CD4-positive, alpha-beta T cell treated with Interleukin-2 at 100 ng/mL for 4 hours (primary cell): Measurements from ENCODE around the gene DISP3.

Experiments used
- DNase-seq: peaks from one replicate; pipeline ENCODE4 v3.0.0-alpha.2; 2020; ENCODE audit warnings: low spot score

Gene DISP3

DNA sequence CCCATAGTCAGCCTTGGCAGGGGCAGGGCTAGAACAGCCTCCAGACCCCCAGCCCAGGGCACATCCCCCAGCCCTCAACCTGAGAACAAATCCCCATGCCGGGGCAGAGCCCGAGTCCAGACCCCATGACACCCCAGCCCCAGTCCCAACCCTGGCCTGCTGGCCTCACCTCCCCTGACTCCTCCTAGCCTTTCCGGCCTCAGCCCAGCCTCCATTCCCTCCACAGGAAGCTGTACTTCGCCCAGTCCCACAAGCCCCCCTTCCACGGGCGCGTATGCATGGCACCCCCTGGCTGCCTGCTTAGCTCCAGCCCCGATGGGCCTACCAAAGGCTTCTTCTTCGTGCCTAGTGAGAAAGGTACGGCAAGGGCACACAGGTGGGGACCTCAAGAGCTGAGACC, 50.4 kb downstream of the DISP3 start:
- DNase-seq = no peak

DNA sequence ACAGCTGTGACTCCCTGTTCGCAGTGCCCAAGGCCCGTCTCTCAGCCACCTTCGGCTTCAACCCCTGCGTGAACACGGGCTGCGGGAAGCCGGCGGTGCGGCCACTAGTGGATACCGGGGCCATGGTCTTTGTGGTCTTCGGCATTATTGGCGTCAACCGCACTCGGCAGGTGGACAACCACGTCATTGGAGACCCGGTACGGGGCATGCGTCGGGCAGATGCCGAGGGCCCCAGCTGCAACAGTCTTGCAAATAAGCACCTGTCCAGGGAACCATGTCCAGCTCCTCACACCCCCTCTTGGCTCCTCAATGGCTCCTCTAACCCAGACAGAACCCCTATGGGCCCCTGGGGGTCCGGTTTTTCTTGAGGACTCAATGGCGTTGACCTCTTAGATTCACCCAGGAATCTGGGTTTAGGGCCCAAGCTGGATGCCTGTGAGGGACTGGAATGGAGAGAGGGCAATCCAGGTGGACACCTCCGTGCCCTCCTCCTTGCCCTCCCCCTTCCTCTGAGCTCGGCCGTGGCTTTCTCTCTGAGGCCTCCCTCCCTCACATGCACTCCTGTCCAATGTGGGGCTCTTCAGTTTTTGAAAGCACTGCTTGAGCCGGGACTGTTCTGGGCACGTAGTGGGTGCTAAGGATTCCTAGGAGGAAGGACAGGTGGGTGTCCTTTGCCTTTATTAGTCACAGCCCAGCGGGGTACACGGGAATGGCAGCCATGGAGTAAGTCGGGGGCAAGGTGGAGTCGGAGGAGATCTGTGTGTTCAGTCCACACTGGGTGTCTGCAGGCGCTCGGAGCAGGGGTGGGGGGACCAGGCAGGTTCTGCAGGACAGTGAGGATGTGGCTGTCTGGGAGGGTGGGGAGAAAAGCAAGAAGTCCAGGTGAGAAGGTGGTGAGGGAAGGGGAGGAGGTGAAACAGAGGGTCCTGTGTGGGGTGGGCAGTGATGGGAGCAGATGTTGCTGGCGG, 51.1 kb downstream of the DISP3 start:
- no peak for DNase-seq

DNA sequence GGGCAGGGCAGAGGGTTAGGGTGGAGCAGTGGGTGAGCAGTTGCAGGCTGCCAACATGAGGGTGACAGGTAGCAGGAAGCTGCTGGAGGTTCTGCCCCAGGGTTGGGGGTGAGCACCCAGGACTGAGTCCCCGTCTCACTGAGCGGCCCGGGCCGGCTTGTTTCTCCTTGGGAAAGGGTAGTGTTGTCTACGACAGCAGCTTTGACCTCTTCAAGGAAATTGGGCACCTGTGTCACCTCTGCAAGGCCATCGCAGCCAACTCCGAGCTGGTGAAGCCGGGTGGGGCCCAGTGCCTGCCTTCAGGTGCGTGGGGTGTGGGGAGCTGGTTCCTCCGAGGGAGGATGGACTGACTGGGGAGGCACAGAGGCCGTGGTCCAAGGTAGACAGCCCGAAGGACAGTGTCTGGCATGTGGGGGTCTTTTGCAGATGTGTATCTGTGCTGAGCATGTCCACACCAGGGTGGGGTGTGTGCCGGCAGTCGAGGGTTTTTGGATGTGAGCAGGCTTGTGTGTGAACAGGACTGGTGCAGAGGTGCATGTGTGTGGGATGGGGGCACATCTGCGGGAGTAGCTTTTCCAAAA, 51.9 kb downstream of the DISP3 start:
- no peak for DNase-seq

DNA sequence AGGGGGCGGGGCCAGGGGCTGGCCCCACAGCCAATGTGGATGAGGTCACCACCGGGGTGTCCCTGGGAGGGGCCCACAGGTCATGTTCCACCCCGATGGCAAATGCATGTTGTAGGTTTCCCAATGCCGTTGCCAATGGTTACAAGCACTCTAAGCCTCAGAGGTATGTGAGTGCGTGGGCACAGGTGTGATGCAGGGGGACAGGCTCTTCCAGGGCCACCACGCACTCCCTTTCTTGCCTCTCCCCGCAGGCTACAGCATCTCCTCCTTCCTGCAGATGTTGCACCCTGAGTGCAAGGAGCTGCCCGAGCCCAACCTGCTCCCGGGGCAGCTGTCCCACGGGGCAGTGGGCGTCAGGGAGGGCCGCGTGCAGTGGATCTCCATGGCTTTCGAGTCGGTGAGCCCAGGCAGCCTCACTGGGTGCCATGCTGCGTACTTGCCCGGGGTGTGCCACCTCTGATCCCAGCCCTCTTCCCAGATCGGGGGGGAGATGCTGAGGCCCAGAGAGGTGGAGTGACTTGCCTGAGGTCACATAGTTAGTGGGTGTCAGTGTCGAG, 52.4 kb downstream of the DISP3 start:
- no peak for DNase-seq

DNA sequence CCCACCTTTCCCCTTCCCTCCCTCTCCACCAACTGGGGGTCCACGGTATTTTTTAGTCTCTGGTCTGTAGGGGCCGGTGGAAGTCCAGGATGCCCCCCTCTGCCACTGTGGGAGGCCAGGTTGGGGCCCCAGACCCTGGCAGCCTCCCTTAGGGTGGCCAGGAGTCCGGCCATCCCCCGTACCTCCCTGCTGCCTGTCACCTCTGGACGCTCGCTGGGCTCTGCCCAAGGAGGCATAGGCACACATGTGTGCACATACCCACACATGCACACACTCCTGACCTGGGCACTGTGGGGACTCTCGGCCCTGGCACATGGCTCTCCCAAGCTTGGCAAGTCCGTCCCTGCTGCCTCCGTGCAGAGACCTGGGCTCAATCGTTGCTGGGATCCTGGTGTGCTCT, 53.0 kb downstream of the DISP3 start:
- no peak for DNase-seq

DNA sequence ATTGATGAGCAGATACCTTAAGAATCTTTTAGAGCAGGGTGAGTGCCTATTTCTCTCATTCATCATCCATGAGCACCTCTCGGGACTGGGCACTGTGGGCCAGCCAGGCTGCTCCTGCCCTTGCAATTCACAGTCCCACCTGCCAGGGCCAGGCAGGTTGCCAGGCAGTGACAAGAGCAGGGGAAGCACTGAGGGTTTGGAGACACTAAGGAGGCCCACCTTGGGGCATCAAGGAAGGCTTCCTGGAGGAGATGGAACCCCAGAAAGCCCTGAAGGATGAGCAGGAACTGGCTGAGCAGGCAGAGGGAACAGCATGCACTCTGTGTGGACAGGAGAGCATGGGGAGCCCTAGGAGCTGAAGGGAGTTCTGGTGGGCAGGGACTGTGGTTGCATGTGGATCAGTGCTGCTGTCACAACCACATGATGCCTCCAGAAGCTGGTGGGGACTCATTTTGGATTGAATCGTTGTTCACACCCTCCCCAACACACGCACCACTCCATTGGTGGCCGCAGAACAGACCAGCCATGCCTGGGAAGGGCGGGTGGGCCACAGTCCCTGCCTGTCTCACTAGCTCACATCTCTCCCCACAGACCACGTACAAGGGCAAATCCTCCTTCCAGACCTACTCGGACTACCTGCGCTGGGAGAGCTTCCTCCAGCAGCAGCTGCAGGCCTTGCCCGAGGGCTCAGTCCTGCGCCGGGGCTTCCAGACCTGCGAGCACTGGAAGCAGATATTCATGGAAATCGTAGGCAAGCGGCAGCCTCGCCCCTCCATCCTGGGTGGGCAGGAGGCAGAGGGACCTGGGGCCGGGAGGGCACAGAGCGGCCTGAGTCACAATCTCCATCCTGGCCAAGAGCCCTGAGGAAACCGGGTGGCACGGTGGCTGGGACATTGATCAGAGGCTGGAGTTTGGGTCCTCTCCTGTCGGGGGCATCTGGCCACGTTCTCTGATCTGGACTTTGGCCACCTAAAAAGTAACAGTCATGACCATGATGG, 55.1 kb downstream of the DISP3 start:
- DNase-seq = no peak

DNA sequence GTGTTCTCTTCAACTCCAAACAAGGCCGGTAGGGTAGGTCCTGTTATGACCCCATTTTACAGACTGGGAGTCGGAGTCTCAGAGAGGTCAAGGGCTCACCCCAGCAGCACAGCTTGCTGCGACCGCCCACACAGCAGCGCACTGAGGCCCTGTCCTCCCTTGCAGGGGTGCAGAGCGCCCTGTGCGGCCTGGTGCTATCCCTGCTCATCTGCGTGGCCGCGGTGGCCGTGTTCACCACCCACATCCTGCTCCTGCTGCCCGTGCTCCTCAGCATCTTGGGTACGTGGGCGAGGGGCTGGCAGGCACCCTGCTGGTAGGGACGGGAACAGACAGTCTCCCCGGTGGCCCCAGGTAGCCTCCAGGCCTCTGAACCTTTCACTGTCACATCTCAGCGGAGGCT, 55.9 kb downstream of the DISP3 start:
- no peak for DNase-seq

DNA sequence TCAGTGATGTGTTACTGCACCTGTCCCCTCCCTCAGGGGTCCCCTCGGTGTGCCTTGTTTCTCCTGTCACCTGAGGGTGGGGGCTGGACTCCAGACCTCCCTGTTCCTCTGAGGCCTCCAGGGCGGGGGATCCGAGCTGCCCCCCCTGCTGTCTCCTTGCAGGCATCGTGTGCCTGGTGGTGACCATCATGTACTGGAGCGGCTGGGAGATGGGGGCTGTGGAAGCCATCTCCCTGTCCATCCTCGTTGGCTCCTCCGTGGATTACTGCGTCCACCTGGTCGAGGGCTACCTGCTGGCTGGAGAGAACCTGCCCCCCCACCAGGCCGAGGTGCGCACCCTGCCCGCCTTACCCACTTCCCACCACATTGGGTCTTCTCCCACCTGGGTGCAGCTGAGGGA, 56.4 kb downstream of the DISP3 start:
- DNase-seq = no peak

DNA sequence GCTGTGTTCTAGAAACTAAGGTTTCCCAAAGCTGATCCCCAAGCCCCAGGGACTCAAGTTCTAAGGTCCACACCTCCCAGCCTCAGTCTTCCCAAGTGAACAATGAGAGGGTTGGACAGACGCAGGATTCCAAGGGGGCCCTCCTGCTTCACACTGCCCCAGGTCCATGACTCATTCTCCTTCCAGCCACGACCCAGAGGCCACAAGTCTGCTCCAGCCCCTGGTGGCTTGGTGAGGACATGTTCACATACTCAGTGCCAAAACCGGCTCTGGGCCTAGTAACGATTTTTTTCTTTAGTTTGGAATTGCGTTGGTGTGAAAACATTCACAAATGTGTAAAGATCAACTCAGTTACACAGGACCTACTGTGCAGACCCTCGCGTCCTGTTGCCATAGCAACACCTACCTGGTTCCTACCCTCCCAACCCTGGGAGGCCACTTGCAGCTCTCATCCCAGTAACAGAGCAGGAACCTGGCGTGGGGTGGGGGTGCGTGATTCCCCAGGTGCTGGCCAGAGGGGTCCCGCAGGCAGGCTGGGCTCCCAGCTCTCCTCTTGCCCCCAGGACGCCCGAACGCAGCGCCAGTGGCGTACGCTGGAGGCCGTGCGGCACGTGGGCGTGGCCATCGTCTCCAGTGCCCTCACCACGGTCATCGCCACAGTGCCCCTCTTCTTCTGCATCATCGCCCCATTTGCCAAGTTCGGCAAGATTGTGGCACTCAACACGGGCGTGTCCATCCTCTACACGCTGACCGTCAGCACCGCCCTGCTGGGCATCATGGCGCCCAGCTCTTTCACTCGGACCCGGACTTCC, 57.0 kb downstream of the DISP3 start:
- no peak for DNase-seq

DNA sequence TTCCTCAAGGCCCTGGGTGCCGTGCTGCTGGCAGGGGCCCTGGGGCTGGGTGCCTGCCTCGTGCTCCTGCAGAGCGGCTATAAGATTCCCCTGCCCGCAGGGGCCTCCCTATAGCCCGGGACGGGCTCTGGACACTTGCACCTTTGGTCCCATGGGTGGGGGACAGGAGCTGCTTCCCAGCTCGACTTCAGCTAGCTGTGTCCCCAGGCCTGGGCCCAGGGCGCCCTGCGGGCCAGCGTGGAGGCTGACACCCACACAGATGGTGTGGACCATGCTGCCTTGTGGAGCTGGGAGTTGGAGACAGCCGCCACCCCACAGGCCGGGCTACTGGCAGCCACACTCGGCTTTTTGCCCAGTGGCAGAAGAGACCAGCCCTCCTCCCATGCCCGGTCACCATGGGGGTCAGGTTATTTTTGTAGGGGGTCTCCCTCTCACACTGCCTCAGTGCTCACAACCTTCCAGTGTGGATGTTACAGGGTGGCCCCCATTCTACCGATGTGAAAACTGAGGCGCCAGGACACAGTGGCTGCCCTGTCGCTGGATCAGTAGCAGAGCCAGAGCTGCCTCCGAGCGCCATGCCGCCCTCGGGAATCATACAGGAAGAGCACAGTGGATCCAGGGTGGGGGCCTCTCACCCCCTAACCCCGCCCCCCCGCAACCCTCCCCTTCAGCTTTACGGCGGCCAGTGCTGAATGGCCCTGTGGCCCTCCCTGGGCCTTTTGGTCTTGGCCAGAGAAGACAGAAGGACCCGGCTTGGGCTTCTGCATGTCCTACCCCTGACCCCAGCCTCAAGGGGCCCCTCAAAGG, 57.8 kb downstream of the DISP3 start:
- DNase-seq = no peak

DNA sequence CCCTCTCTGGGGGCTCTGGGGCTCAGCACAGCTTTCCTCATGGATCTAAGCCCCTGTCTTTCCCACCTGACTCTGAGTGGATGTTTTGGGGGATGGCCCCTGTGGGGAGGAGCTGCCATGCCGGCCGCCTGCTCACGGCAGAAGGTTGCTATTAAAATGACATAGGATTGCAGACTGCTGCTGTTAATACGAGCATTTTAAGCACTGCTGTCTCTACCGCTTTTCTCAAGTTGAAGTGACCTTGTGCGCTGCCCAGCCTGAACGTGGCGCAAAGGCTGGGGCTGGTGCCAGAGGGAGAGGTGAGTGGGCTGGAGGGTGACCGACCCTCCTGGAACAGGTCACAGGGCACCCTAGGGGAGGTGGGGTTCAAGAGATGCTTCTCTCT, 58.4 kb downstream of the DISP3 start:
- no peak for DNase-seq

DNA sequence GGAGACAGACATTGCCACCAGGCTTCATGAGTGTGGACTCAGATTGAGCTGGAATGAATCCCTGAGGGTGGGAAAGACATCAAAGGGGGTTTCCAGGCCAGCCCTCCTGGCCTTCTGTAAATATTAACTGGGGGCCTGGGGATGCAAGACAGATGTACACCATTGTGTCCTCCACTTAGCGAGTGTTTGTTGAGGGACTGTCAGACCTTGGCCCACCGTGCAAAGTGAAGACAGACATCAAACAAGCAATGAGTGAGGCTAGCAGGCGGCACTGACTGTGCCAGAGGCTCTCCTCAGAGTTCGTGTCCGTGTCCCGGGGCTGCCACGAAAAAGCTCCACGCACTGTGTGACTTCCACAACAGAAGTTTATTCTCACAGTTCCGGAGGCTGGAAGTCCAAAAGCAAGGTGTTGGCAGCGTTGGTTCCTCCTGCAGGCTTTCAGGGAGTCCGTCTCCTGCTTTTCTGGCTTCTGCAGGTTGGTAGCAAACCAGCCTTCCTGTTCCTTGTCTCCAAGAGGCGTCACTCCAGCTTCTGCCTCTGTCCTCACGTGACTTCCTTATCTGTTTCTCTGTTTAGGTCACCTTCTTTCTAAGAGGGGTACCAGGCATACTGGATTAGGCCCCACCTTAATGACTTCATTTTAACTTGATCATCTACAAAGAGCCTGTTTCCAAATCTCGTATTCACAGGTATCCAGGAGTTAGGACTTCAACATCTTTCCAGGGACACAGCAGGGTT, 59.1 kb downstream of the DISP3 start:
- DNase-seq = no peak

DNA sequence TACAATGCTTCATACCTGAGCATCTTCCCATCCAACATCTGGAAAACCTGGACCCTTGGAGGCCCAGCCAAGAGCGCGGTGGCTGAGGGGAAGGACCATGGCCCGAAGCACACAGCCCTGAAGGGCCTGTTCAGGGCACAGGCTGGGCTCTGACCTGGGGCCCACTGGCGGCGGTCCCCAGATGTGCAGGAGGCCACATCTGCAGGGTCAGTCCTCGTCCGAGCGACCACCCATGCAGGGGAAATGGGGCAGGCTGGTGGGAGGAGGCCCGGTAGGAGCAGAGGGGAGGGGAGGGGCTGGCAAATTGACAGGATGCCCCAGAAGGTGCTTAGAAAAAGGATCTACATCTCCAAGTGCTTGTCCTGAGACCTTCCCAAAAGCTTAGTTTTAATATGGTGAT, 59.9 kb downstream of the DISP3 start:
- DNase-seq = no peak

DNA sequence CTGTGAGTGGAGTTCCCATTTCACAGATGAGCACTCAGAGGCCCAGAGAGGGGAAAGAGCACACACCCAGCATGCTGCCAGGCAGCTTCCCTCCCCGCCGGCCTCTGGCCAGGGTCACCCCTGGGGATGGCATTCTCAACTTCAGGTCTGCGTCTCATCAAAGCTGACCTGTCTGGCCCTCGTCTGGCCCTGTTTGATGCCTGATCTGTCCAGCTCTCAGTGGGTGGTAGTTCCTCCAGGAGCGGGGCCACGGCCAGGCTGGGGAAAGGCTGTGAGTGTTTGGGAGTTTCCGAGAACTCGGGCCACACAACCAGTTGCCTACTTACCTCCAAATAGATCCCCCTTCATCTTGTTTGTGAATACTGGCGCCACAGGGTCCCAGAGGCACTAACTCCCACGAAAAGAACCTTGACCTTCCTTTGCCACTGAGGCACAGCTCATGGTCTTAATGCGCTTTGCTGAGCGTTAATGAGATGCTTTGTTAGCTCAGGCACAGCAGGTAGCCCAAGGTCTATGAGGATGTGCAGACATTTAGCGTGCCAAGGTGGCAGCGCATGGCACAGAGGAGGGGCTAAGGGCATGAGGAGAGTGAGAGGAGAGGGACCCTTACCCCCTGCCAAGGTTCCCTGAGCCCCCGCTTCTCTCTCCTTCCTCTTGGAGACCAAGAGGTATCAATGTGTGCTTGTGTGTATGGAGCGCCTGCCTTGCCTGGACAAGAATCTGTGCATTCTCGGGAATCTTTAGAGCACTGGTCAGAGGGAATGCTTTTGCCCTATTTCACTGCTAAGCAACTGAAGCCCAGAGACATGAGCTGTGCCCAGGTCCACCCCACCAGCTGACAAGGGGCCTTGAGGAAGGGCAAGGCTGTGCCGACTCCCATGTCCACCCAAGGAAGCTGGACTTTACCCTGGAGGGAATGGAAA, 61.2 kb downstream of the DISP3 start:
- no peak for DNase-seq

DNA sequence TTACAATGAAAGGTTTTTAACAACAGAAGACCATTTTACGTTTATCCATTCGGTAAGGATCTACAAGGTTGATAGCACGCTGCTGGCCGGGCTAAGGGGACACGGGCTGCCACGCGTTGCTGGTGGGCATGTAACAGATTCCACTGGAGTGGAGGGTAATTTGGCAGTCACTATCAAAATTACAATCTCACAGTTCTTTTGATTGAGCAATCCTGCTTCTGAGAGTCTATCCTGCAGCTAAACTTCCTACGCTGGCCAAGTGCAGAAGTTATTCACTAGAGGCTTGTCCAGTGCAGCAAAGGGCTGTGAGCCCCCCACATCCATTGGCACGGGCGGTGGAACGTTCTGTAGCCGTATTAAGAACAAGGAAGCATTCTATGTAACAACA, 61.8 kb downstream of the DISP3 start:
- no peak for DNase-seq

DNA sequence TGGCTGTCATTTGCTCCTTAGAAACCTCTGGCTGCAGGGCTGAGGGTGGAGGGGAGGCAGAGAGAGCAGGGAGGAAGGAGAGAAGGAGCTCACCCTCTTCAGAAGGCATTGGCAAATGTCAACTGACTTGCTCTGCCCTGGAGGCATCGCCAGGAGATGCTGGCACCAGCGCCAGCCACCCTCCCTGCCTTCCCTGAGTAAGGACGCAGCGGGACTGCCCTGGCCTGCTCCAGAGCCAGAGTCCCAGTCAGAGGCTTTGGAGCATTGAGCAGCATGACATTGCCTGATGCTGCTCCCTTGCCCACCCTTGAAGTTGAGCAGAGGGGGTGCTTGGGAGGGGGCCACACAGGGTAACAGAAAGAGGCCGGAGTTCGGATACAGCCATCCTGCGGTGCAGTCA, 62.3 kb downstream of the DISP3 start:
- no peak for DNase-seq

DNA sequence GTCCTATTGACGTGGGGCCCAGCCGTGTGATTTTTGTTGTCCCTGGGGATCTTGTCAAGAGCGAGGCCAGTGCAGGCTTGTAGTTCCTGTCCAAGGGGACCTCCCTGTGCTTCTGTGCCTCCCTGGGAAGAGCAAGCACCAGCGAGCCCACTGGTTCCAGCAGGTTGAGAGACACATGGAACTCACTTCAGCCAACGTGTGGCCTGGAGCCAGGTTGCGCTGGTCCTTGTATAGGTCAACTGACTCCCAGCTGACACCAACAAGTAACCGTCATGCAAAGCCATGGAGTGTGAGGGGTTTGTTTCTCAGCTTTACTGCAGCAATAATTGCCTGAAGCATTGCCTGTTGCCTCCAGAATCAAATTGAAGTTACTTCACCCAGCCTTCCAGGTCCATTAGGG, 63.0 kb downstream of the DISP3 start:
- DNase-seq = no peak

DNA sequence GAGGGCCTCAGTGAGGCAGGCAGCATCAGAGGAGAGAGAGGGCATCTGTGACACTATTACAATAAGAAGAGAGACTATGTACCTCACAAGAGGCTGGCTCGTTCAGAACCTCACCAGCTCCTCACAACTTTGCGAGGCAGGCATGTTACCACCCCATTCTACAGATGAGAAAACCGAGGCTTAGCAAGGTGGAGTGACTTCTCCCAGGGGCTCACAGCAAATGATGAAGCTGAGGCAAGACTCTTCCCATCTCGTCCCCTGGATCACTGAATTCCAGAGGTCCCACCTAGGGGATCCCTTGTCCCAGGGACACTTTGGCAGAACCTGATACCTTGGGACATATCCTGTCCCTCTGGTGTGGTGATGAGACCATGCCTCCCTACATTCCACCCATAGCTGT, 64.4 kb downstream of the DISP3 start:
- no peak for DNase-seq

DNA sequence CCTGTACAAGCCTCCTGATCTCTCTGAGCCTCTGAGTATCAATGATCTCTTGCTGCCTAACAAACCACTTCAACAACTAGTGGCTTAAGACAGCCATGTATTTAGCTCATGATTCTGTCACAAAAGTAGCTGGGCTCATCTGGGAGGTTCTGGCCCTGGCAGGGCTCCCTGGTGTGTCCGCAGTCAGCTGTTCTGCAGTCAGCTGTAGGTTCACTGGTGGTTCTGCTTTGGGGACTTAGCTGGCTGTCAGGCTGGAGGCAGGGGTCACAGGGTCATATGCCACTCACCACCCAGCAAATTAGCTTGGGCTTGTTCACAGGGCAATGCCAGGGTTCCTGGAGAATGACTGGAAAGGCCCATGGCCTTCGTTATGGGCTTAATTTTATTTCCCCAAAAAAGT, 64.8 kb downstream of the DISP3 start:
- DNase-seq = no peak
